ENCODE data around the gene PRKCA.

DNA sequence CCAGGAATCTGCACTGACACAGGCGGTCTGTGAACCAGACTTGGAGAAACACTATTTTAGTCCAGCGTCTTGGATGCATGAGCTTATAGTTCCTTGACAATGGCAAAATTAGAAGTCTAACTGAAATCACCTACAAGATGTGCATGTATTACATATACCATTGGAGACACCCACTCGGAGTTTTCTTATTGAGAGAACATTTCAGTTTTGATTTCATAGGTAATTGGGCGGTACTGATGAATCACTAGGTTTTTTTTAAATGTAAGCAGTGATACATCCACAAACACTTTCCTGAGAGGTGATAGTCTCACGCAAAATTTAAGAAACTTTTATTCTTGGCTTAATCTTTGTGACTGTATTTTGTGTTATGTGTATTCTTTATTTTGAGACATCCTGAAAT is 69.8 kb downstream of the PRKCA start:
- TF ChIP-seq POLR2A (IDR thresholded peaks at IDR 0.05) (no peak), CTCF (IDR thresholded peaks at IDR 0.05) (no peak)

Measured in ovary (tissue), 3 donors.